Right hindlimb (tissue), 1 donor: ENCODE results near the gene PCBP3.

ENCODE experiments used
- DNase-seq: peaks from one replicate; pipeline ENCODE4 v3.0.0-alpha.2; 2018

PCBP3 gene

GRCh38 chr21:45919593-45919992 is 276.1 kb downstream of the PCBP3 start:
- no peak for DNase-seq

DNA sequence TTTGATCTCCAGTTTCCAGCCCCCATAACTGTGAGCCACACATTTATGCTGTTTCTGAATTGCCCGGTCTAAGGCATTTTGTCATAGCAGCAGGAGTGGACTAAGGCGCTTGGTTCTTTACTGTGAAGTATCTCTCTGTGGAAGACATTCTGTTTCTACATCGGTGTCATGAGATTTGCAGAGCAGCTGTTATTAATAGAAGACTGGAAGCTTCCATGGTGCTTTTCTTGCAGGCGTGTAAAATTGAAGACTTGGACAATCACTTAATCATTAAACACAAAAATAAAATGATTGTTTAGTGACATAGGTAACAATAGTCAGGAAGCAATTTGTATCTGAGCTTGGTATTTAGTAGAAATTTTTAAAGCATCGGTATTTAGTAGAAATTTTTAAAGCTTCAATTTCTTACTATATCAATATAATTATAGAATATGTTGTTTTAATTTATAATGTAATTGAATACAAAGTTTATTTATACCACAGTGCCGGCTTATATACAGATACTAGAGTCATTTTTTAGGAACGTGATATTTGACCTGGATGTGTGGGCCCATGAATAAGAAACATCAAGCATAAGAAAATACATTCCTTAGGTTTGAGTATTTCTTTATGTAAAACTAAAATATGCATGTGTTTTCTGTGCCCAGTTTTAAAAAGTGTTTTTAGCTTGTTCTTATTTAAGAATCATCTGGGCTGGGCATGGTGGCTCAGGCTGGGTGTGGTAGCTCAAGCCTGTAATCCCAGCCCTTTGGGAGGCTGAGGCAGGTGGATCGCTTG is 277.5 kb downstream of the PCBP3 start:
- DNase-seq = no peak

- no peak for DNase-seq
These were observed 278.4 kb downstream of the PCBP3 start for GRCh38 chr21:45921917-45922316.

- no peak for DNase-seq
These were observed 279.1 kb downstream of the PCBP3 start for GRCh38 chr21:45922648-45923047.

DNA sequence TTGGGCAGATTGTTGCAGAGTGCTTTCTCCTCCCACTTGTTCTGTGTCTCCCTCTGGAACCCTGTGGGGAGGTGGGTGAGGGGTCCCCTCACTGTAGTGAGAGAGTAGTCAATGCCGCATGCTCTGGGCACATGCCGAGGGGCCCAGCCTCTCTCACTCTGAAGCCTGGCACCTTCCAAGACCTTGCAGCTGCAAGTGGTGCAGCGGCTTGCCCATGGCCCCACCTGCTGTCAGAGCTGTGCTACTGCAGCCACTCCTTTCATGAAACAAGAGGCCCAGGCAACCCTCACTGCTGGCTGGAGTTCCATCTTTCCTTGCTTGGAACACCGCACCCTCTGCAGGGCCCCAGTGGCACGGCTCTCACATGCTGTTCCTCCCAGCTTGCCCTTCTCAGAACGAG is 279.6 kb downstream of the PCBP3 start:
- peak; percentile 84 for DNase-seq

GRCh38 chr21:45926281-45926680 is 282.8 kb downstream of the PCBP3 start:
- DNase-seq = no peak

DNA sequence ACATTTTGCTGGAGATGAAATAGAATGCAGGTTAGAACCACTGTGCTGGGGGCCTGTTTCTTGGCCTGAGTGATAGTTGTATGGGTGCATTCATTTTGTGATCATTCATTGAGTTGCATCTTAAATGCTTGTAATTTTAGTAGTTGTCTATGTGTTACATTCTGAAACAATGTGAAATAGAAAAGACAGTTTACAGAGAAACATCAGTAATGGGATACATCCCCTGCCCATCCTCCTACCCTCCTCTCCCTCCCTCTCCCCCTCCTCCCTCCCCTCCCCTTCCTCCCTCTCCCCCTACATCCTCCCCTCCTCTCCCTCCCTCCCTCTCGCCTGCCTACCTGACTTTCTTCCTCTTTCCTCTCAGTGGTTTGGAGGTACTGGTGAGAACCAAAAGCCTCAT is 283.5 kb downstream of the PCBP3 start:
- no peak for DNase-seq

DNA sequence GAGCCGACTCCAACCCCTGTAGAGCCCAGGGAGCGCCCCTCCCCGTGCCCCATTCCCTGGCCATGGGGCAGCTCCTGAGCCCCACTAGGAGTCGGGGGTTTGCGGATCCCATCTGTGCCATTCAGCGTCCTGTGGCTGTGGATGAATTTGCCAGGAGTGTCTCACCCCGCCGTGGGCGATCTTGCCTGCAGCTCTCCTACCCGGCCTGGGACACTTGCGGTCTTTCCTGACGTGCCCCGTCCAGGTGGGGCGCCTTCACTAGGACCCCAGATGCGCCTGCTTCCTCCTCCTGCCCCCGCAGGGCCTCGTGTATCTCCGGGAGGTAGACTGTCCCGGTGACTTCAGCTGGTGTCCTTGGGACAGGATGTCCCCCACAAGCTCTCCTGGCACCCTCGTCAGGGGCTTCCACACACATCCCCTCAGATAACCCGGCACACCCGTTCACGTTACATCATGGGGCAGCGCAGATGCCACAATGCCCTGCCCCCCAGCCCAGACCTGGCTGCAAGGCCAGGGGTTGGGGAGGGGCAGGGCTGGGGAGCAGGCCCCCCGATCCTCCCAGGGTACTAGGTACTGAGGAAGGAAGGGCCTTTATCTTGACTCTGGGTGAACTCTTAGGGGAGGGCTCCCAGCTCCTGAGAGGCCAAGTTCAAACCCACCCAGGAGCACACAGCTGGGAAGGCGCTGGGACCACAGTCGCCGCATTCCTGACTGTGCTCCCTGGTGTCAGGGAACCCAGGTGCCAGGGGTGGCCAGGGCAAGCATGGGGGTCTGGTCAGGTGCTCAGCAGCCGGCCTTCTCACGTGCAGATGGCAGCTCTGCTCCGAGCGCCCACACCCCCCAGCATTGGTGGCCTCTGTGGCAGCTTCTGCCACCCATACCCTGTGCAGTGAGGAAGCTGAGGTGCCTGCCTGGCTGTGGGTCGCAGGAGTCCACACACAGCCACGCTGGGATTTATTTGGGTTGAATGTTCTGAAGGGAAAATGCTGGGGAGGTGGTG is 284.6 kb downstream of the PCBP3 start:
- no peak for DNase-seq

- DNase-seq = no peak
These were observed 285.9 kb downstream of the PCBP3 start for GRCh38 chr21:45929449-45929848.

- no peak for DNase-seq
These were observed 286.8 kb downstream of the PCBP3 start for GRCh38 chr21:45930231-45930760.

DNA sequence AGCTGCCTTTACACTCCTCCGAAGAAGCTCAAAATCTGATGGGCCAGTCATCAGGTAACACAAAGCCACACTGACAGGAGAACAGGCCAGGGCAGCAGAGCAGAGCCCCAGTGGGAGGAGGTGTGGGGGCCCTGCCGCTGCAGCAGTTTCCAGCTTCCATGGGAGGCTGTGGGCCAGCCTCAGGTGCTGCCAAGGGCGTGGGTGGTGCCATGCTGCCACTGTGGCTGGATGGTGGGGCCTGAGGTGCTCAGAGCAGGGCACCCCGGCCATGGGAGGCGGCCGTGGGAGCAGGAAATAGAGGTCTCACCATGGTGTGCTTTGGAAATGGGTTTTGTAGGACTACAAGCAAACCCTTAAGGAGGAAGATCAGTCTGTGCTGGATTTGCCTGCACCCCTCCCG is 287.3 kb downstream of the PCBP3 start:
- DNase-seq = no peak

DNA sequence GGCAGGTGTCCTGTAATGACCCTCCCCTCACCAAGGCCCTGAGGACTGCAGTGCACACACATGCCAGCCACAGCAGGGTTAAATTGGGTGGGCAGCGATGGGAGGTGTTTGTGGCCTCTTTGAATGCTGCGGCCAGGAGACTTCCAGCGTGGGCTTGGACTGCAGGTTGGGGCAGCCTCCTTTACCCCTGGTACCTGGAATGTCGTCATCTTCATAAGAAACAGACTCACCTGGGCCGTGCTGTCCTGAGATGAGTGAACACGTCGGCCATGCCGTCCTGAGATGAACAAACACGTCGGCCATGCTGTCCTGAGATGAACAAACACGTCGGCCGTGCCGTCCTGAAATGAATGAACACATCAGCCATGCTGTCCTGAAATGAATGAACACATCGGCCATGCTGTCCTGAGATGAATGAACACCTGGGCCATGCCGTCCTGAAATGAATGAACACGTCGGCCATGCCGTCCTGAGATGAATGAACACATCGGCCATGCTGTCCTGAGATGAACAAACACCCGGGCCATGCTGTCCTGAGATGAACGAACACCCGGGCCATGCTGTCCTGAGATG is 288.0 kb downstream of the PCBP3 start:
- no peak for DNase-seq

DNA sequence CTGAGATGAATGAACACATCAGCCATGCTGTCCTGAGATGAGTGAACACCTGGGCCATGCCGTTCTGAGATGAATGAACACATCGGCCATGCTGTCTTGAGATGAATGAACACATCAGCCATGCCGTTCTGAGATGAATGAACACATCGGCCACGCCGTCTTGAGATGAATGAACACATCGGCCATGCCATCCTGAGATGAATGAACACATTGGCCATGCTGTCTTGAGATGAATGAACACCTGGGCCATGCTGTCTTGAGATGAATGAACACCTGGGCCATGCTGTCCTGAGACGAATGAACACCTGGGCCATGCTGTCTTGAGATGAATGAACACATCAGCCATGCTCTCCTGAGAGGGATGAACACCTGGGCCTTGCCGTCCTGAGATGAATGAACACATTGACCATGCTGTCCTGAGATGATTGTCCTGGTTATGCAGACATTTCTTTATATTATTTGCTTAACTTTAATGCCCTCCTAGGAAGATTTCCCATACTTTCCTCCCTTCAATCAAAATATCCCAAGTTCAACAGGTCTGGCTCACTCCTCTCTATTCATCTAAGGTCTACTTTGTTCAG is 289.5 kb downstream of the PCBP3 start:
- no peak for DNase-seq

DNA sequence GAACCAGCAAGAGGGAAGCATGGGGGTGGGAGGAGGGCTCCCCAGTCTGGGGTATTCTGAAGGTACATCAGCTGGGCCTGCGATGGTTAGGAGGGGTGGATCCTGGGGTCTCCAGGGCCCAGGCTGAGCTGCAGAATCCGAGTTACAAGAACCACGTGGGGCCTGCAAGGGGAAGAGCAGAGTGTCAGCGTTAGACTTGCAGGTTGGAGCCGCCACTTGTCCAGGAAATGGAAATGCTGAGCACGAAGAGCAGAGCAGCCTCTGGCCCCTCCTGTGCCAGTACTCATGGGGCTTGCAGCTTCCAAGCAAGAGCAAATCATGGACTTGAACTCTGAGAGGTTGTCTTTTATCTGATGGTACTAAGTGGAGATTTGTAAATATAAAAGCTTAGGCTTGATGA is 290.6 kb downstream of the PCBP3 start:
- DNase-seq = no peak

DNA sequence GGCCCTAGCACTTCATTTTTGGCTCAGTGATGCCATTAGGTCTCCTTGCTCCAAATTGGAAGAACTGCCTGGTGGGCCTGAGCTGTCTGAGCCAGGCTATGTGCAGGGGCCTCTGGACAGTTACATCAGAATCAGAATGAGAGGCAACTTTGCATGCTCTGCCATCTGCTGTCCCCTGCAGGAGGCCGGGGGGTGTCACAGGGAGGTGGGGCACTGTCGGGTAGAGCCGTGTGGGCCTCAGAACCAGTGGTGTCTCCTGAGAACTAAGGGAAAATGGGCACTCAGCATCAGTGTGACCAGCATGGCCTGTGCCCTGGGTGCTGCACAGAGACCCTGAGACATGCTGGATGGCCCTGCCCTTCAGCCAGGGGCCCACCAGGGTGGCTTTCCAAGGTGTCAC is 291.0 kb downstream of the PCBP3 start:
- no peak for DNase-seq

GRCh38 chr21:45935628-45936027 is 292.1 kb downstream of the PCBP3 start:
- no peak for DNase-seq

DNA sequence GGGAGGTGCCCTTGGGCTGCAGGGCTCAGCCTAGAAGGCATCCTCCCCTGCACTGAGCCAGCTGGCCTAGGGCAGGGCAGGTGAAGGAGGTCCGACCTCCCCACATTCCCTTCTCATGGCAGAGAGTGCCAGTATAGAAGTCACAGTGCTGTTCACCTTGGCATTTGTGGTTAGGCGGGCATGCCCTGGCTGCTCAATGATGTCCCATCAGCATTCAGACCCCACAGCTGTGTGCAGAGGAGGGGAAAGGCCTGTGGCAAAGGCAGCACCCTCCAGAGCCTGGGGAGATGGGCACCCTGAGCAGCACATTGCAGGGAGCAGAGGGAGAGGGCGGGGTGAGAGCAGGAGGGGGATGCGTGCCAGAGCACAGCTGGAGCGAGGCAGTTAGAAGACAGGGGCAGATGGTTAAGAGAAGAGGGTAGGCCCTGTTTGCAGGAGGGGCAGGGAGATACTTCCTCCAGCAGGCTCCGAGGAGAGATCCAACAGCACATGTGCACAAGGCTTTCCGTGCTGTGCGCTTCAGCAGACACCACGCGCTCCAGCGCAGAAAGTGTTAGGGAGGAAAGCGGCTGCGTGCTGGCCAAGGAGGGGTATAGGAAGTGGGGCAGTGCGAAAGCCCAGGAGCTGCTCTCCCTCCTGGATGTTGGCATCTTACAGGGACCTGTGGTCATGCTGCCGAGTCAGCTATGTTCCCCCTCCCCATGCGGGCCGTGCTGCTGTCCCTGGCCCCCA is 294.4 kb downstream of the PCBP3 start:
- no peak for DNase-seq

- DNase-seq = no peak
These were observed 294.9 kb downstream of the PCBP3 start for GRCh38 chr21:45938453-45938755.

GRCh38 chr21:45938811-45939520 is 295.4 kb downstream of the PCBP3 start:
- DNase-seq = no peak

DNA sequence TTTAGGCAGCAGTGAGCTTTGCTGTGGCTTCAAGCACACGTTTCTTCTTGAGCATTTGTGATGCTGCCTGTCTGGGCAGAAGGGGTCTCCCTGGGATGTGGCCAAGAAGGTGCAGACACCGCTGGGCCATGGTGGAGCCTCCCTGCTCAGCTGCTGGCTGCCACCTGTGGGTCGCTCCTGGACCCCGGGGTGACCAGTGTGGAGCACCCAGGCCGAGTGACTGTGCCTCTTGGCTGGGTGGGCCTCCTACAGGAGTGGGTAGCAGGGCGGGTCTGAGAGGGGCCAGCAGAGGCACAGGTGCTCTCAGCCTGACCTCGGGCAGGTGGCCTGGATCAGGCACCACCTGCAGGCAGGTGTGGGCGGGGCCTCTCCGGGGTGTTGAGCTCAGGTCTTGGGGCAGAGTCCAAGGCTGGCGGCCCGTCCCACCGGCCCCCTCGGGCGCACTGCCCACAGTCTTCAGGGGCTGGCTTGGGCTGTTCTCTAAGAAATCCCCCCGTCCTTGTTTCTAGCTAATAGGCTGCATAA is 296.1 kb downstream of the PCBP3 start:
- DNase-seq = no peak

GRCh38 chr21:45940091-45940490 is 296.6 kb downstream of the PCBP3 start:
- DNase-seq = no peak
